Right atrium auricular region (tissue), 2 donors: ENCODE measurements around the gene SPNS1. TPM values are rescaled to one million over a fixed set of nuclear protein-coding genes. Genes with fewer than 3 reads are reported as not detected.
"Not testable (repeated sequence)": the region's sequence is repeated elsewhere in the genome, so short reads cannot be mapped to it uniquely, and the experiment has no call there.

ENCODE experiments used
- DNase-seq: peaks from one replicate; pipeline ENCODE4 v3.0.0-alpha.2; 2019; ENCODE audit warnings: low spot score
- H3K27ac ChIP-seq, 2 donors: fragments of 200-600 bp; sonication (generic); 1 replicate in 1 of 2; 2 replicates in 1 of 2; pipeline ENCODE4 v1.5.1; 2016 to 2019
- H3K27me3 ChIP-seq, 2 donors: fragments of 200-600 bp; sonication (generic); one replicate each; pipeline versions ENCODE4 v1.5.1 to v1.6.0; 2017 to 2019
- H3K36me3 ChIP-seq: fragments of 200-600 bp; sonication (generic); one replicate; pipeline ENCODE4 v1.5.1; 2016
- H3K4me1 ChIP-seq, 2 donors: fragments of 200-600 bp; sonication (generic); one replicate each; pipeline versions ENCODE4 v1.5.1 to v1.6.0; 2017 to 2019
- H3K4me3 ChIP-seq, 2 donors: fragments of 200-600 bp; sonication (generic); 1 replicate in 1 of 2; 2 replicates in 1 of 2; pipeline ENCODE4 v1.5.1; 2017 to 2019; ENCODE audit warnings: mild to moderate bottlenecking in 1 of 2, moderate library complexity in 1 of 2
- H3K9me3 ChIP-seq, 2 donors: fragments of 200-600 bp; sonication (generic); one replicate each; pipeline ENCODE4 v1.5.1; 2019
- total RNA-seq, 2 donors: library from RNA; depleted of rRNA; stranded (reverse); fragments of >200 nt; gene quantifications; one replicate each; pipeline ENCODE4 v1.1.0, GENCODE V29; 2016
- TF ChIP-seq, protein P1 (sequence below), 2 donors: fragments of 200-600 bp; sonication (generic); IDR thresholded peaks; one replicate each; pipeline ENCODE4 v1.5.1; 2019; ENCODE audit warnings: antibody characterized with exemption in 2 of 2

The SPNS1 gene
- total RNA-seq = 10 to 100 TPM; 11.9 to 12.8 TPM

DNA sequence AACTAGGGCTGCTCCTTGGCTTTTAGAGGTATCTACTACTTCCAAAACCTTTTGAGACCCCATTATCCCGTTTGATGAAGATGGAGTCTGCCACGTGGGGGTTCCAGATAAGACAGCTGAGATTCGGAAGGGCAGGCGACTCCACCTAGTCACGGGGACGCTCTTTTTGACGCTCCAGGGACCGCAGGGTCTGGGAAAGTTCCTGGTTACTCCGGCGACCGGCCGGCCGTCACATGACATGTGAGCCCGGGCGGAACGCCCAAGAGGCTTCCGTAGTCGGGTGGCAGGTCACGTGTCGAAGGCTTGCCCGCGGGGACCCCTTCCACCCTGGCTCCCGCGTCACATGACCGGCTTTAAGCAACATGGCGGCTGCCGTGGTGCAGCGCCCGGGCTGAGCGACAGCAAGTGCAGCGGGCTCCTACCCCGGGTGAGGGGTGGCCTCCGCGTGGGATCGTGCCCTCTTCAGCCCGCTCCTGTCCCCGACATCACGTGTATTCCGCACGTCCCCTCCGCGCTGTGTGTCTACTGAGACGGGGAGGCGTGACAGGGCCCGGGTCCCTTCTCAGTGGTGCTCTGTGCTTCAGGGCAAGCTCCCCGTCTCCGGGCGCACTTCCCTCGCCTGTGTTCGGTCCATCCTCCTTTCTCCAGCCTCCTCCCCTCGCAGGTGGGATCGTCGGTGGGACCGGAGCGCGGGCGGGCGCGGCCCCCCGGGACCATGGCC is at the start of gene SPNS1:
TSS of gene SPNS1 (plus strand) at position 342 of the 721 bp plus-strand sequence. CDS start at position 716, 374 bp downstream.
- H3K27ac ChIP-seq = peak within 1 kb of the TSS; percentile 84 to 87
- TF ChIP-seq, protein P1, sequence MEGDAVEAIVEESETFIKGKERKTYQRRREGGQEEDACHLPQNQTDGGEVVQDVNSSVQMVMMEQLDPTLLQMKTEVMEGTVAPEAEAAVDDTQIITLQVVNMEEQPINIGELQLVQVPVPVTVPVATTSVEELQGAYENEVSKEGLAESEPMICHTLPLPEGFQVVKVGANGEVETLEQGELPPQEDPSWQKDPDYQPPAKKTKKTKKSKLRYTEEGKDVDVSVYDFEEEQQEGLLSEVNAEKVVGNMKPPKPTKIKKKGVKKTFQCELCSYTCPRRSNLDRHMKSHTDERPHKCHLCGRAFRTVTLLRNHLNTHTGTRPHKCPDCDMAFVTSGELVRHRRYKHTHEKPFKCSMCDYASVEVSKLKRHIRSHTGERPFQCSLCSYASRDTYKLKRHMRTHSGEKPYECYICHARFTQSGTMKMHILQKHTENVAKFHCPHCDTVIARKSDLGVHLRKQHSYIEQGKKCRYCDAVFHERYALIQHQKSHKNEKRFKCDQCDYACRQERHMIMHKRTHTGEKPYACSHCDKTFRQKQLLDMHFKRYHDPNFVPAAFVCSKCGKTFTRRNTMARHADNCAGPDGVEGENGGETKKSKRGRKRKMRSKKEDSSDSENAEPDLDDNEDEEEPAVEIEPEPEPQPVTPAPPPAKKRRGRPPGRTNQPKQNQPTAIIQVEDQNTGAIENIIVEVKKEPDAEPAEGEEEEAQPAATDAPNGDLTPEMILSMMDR (IDR thresholded peaks at IDR 0.05) = no peak
- peaks cover 0 to 14% of the 10 kb centered on the region in 2 donors for H3K4me1 ChIP-seq
- no peaks in the 10 kb centered on the region for H3K27me3 ChIP-seq
- H3K36me3 ChIP-seq = peaks cover 10% of the 10 kb centered on the region
- peak; percentile 99 for DNase-seq
- H3K9me3 ChIP-seq = no peaks in the 10 kb centered on the region
- H3K4me3 ChIP-seq = peak within 1 kb of the TSS; percentile 87 to 91

DNA sequence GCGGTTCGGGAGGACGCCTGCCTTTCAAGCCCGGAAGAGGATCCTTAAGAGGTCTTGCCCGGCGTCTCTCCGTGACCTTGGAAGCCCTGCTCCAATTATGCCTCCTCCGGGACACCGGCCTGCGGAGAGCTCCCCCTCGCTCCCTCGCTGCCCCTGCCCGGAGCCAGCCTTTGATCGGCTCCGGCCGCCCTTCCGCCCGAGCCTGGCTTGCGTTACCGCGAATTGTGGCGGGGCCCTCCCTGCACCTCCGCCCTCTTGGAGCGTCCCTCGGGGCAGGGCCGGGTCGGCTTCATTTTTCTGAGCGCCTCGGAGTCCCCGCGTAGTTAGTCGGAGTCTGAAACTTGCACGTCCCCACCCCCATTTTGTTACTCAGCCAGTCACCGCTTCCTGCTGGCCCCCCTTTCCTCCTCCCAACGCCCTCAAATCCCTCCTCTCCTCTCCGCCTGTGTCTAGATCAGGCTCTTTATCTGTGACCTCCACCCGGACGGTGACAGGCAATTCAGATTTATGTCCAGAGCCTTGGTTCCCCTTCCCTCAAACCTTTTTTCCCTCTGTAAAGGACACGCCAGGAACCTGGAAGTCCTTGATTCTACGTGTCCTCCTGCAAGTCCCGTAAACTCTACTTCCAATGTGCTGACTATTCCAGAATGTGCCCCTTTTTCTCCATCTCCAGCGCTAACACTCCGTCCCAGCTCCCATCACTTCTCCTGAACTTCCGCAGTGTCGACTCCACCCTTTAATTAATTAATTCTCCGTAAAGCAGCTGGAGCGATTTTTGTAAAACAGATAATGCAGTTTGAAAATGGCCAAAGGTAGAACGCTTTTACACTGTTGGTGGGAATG is 49.0 kb upstream of the SPNS1 start:
- Histone ChIP-seq H3K36me3 (no peaks in the 10 kb centered on the region), H3K27ac (peak overlapping the region; percentile 98 to 99), H3K4me1 (peaks cover 0 to 14% of the 10 kb centered on the region in 2 donors), H3K9me3 (no peaks in the 10 kb centered on the region), H3K4me3 (peak overlapping the region; percentile 80 to 94), H3K27me3 (no peaks in the 10 kb centered on the region)
- DNase-seq = peak; percentile 85
- TF ChIP-seq, protein P1 (IDR thresholded peaks at IDR 0.05) = peak in 1 of 2 donors; percentile 34

DNA sequence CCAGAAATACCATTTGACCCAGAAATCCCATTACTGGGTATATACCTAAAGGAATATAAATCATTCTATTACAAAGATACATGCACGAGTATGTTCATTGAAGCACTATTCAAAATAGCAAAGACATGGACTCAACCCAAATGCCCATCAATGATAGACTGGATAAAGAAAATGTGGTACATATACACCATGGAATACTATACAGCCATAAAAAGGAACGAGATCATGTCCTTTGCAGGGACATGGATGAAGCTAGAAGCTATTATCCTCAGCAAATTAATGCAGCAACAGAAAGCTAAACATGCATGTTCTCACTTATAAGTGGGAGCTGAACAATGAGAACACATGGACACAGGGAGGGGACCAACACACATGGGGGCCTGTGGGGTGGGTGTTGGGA is 48.3 kb upstream of the SPNS1 start:
- DNase-seq, H3K27me3 ChIP-seq, H3K36me3 ChIP-seq, H3K9me3 ChIP-seq: not testable (repeated sequence)
- Histone ChIP-seq H3K4me3 (peak overlapping the region; percentile 80 to 94), H3K27ac (peak overlapping the region in 1 of 2 donors; percentile 99), H3K4me1 (peaks cover 0 to 14% of the 10 kb centered on the region in 2 donors)

- no peak for DNase-seq
- TF ChIP-seq, protein P1 (IDR thresholded peaks at IDR 0.05) = no peak
- Histone ChIP-seq H3K27me3 (no peaks in the 10 kb centered on the region), H3K4me1 (peaks cover 0 to 14% of the 10 kb centered on the region in 2 donors), H3K9me3 (no peaks in the 10 kb centered on the region), H3K36me3 (no peaks in the 10 kb centered on the region), H3K27ac (no peak overlapping the region), H3K4me3 (no peak overlapping the region)
Measured at GRCh38 chr16:28927815-28928214, 46.8 kb upstream of the SPNS1 start.

DNA sequence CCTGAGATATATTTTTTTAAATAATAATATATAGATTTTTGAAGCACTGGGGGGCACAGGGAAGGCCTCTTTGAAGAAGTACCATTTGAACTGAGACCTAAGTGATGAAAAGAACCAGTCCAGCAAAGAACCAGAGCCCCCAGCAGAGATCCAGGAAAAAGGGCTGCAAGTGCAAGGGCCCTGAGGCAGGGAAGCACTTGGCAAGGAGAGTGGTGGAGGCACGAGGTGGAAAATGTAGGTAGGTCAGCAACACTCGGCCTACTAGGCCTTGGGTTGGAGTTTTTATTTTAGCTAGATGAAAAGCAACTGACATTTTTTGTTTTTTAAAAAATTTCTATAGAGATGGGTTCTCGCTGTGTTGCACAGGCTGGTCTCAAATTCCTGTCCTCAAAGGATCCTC is 44.4 kb upstream of the SPNS1 start:
- no peak for DNase-seq

More for the DNA sequence above, 44.4 kb upstream of the SPNS1 start:
- Histone ChIP-seq H3K27me3 (no peaks in the 10 kb centered on the region), H3K4me1 (no peaks in the 10 kb centered on the region), H3K36me3 (no peaks in the 10 kb centered on the region), H3K27ac (no peak overlapping the region), H3K9me3 (no peaks in the 10 kb centered on the region), H3K4me3 (no peak overlapping the region)
- TF ChIP-seq, protein P1 (IDR thresholded peaks at IDR 0.05) = no peak
